HL-60 (cell line): ENCODE results near the gene TRAP1.

ENCODE experiments used
- GABPA ChIP-seq: IDR thresholded peaks from 2 replicates; pipeline ENCODE4 v1.6.1; 2012; ENCODE audit warnings: low read depth
- POLR2AphosphoS5 ChIP-seq: IDR thresholded peaks from 2 replicates; pipeline ENCODE4 v1.6.1; 2012; ENCODE audit warnings: low read depth
- SPI1 ChIP-seq: IDR thresholded peaks from 2 replicates; pipeline ENCODE4 v1.6.1; 2012; ENCODE audit warnings: low read depth, mild to moderate bottlenecking, borderline replicate concordance
- TF ChIP-seq, protein P1 (sequence below): IDR thresholded peaks from 2 replicates; pipeline ENCODE4 v1.6.1; 2012; ENCODE audit warnings: low read depth; ENCODE audit not compliant: insufficient replicate concordance
- TF ChIP-seq, protein P2 (sequence below): IDR thresholded peaks from one replicate; pipeline ENCODE4 v1.5.1; 2011; ENCODE audit warnings: low read length, control low read depth, inconsistent platforms; ENCODE audit not compliant: insufficient read depth

DNA sequence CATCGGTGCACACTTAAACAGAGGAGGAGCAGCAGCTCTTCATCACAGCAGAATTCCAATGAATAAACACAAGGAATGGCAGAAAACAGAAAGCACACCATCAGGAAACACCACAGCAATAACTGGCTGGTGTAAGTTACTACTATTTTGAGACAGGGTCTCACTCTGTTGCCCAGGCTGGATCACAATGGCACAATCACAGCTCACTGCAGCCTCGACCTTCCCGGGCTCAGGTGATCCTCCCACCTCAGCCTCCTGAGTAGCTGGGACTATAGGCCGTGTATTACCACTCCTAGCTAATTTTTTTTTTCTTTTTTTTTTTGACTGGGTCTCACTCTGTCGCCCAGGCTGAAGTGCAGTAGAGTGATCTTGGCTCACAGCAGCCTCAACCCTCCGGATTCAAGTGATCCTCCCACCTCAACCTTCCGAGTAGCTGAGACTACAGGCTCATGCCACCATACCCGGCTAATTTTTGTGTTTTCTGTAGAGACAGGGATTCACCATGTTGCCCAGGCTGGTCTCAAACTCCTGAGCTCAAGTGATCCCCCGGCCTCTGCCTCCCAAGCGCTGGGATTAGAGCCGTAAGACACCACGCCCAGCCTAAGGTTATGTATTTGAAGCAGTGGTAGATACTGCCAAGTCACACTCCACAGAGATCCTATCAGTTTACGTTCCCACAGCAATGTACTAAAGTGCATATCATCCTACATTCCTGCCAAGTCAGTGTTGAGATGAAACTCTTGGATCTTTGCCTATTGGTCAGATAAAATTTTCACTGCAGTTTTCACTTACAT, 20.7 kb downstream of the TRAP1 start:
- TF ChIP-seq, protein P1, sequence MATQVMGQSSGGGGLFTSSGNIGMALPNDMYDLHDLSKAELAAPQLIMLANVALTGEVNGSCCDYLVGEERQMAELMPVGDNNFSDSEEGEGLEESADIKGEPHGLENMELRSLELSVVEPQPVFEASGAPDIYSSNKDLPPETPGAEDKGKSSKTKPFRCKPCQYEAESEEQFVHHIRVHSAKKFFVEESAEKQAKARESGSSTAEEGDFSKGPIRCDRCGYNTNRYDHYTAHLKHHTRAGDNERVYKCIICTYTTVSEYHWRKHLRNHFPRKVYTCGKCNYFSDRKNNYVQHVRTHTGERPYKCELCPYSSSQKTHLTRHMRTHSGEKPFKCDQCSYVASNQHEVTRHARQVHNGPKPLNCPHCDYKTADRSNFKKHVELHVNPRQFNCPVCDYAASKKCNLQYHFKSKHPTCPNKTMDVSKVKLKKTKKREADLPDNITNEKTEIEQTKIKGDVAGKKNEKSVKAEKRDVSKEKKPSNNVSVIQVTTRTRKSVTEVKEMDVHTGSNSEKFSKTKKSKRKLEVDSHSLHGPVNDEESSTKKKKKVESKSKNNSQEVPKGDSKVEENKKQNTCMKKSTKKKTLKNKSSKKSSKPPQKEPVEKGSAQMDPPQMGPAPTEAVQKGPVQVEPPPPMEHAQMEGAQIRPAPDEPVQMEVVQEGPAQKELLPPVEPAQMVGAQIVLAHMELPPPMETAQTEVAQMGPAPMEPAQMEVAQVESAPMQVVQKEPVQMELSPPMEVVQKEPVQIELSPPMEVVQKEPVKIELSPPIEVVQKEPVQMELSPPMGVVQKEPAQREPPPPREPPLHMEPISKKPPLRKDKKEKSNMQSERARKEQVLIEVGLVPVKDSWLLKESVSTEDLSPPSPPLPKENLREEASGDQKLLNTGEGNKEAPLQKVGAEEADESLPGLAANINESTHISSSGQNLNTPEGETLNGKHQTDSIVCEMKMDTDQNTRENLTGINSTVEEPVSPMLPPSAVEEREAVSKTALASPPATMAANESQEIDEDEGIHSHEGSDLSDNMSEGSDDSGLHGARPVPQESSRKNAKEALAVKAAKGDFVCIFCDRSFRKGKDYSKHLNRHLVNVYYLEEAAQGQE, result no peak
- TF ChIP-seq, protein P2, sequence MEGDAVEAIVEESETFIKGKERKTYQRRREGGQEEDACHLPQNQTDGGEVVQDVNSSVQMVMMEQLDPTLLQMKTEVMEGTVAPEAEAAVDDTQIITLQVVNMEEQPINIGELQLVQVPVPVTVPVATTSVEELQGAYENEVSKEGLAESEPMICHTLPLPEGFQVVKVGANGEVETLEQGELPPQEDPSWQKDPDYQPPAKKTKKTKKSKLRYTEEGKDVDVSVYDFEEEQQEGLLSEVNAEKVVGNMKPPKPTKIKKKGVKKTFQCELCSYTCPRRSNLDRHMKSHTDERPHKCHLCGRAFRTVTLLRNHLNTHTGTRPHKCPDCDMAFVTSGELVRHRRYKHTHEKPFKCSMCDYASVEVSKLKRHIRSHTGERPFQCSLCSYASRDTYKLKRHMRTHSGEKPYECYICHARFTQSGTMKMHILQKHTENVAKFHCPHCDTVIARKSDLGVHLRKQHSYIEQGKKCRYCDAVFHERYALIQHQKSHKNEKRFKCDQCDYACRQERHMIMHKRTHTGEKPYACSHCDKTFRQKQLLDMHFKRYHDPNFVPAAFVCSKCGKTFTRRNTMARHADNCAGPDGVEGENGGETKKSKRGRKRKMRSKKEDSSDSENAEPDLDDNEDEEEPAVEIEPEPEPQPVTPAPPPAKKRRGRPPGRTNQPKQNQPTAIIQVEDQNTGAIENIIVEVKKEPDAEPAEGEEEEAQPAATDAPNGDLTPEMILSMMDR, result no peak
- TF ChIP-seq SPI1 (no peak), POLR2AphosphoS5 (no peak), GABPA (no peak)
